HepG2 (cell line): Measurements from ENCODE around the gene GAL3ST2. TPM values are rescaled to one million over a fixed set of nuclear protein-coding genes. Genes with fewer than 3 reads are reported as not detected.

ENCODE experiments used
- ATAC-seq: fragments of 200-7000 bp; cut with Tn5 transposase; 3 replicates; pipeline ENCODE4 v1.9.1; 2020; ENCODE audit warnings: mild to moderate bottlenecking, moderate library complexity
- BruUV-seq: library from RNA; stranded (reverse); fragments of 400-500 nt; replicated peaks from 2 replicates; lab custom pipeline; 2021; lab: Mats Ljungman, UMichigan
- CTCF ChIA-PET: fragments of 300-600 bp; formaldehyde crosslinking; extraction: SDS; loops from one replicate; lab custom pipeline; 2021; ENCODE audit warnings: low total read pairs, inconsistent platforms, low intra/inter-chr PET ratio; lab: Yijun Ruan, JAX
- POLR2A ChIA-PET: fragments of 350-600 bp; sonication (Branson Sonifier 250); formaldehyde crosslinking; loops from one replicate; lab custom pipeline; 2020; ENCODE audit warnings: antibody characterized with exemption, inconsistent platforms; lab: Yijun Ruan, JAX
- DNase-seq: peaks from one replicate; pipeline ENCODE4 v3.0.0-alpha.2; 2015; ENCODE audit warnings: low spot score
- FAIRE-seq: peaks from 3 replicates; lab custom pipeline; 2011; peaks lifted over from hg19 to GRCh38; lab: Jason Lieb, UNC
- H2AFZ ChIP-seq: one replicate; pipeline ENCODE4 v1.6.1; 2011; ENCODE audit warnings: low read length, inconsistent platforms
- H3K27ac ChIP-seq: fragments of 300-600 bp; 3 replicates; pipeline ENCODE4 v1.8.0; 2011; ENCODE audit warnings: mixed run types, mild to moderate bottlenecking, mixed read lengths, low read length, inconsistent platforms; ENCODE audit not compliant: insufficient read depth; ENCODE audit errors: extremely low read length
- H3K27me3 ChIP-seq, 2 experiments: fragments of 200-600 bp in 1 of 2; 2 replicates in 1 of 2; 3 replicates in 1 of 2; pipeline versions ENCODE4 v1.6.0 to v1.8.0; 2011; ENCODE audit warnings: low read length in 2 of 2, mild to moderate bottlenecking in 2 of 2, moderate library complexity in 2 of 2, inconsistent platforms in 1 of 2; ENCODE audit not compliant: insufficient read depth in 2 of 2, control insufficient read depth in 1 of 2
- H3K36me3 ChIP-seq, 2 experiments: fragments of 200-600 bp in 1 of 2; replicated peaks in 1 of 2; 2 replicates in 1 of 2; 3 replicates in 1 of 2; pipeline versions ENCODE4 v1.5.1 to v1.8.0; 2011; ENCODE audit warnings: low read length in 2 of 2, inconsistent platforms in 1 of 2; ENCODE audit not compliant: insufficient read depth in 2 of 2, control insufficient read depth in 1 of 2
- H3K4me1 ChIP-seq: 2 replicates; pipeline ENCODE4 v1.5.1; 2012; ENCODE audit warnings: low read length, inconsistent platforms; ENCODE audit not compliant: insufficient read depth
- H3K4me2 ChIP-seq: 2 replicates; pipeline ENCODE4 v1.6.0; 2011; ENCODE audit warnings: low read depth, low read length, inconsistent platforms
- H3K4me3 ChIP-seq, 3 experiments: fragments of 200-600 bp in 1 of 3; sonication (generic), shearing (Covaris generic) in 1 of 3; replicated peaks in 1 of 3; 2 replicates each; pipeline ENCODE4 v1.5.1; 2011 to 2016; ENCODE audit warnings: low read length in 3 of 3, inconsistent platforms in 2 of 3, low read depth in 2 of 3, mild to moderate bottlenecking in 2 of 3, control low read depth in 1 of 3, mixed read lengths in 1 of 3; ENCODE audit not compliant: insufficient read depth in 1 of 3
- H3K79me2 ChIP-seq: one replicate; pipeline ENCODE4 v1.6.1; 2011; ENCODE audit warnings: low read length, inconsistent platforms; ENCODE audit not compliant: insufficient read depth
- H3K9ac ChIP-seq: 2 replicates; pipeline ENCODE4 v1.6.0; 2011; ENCODE audit warnings: mild to moderate bottlenecking, low read depth, low read length, inconsistent platforms; ENCODE audit not compliant: insufficient read depth
- H3K9me3 ChIP-seq: 2 replicates; pipeline ENCODE4 v1.5.1; 2012; ENCODE audit warnings: mild to moderate bottlenecking, low read length
- H4K20me1 ChIP-seq: 2 replicates; pipeline ENCODE4 v1.6.0; 2011; ENCODE audit warnings: inconsistent platforms, mild to moderate bottlenecking, low read length, moderate library complexity; ENCODE audit not compliant: insufficient read depth
- AGO1 ChIP-seq: fragments of 200-400 bp; formaldehyde crosslinking; IDR thresholded peaks from 2 replicates; pipeline ENCODE4 v1.6.1; 2017; ENCODE audit warnings: mild to moderate bottlenecking, low read depth, low read length, moderate library complexity; ENCODE audit not compliant: poor library complexity, severe bottlenecking
- FOXP4 ChIP-seq: sonication (generic); formaldehyde crosslinking; IDR thresholded peaks from 2 replicates; pipeline ENCODE4 v1.4.0; 2020; ENCODE audit warnings: missing genetic modification reagents
- GABPB1 ChIP-seq: IDR thresholded peaks from 2 replicates; pipeline ENCODE4 v1.6.1; 2016; ENCODE audit warnings: mild to moderate bottlenecking, missing genetic modification reagents, moderate library complexity, missing compliant biosample characterization
- HNF4A ChIP-seq: sonication (generic); formaldehyde crosslinking; IDR thresholded peaks from 2 replicates; pipeline ENCODE4 v1.4.0; 2020; ENCODE audit warnings: missing genetic modification reagents
- HOXA3 ChIP-seq: sonication (generic); formaldehyde crosslinking; IDR thresholded peaks from 2 replicates; pipeline ENCODE4 v1.5.0; 2020; ENCODE audit warnings: missing genetic modification reagents
- SALL2 ChIP-seq: sonication (generic); formaldehyde crosslinking; IDR thresholded peaks from 2 replicates; pipeline ENCODE4 v1.8.1; 2023; ENCODE audit warnings: mild to moderate bottlenecking, missing genetic modification reagents, inconsistent platforms
- ZFP41 ChIP-seq: sonication (generic); formaldehyde crosslinking; IDR thresholded peaks from 2 replicates; pipeline ENCODE4 v1.4.0; 2020; ENCODE audit warnings: mild to moderate bottlenecking, missing genetic modification reagents, borderline replicate concordance
- ZNF333 ChIP-seq: sonication (generic); formaldehyde crosslinking; IDR thresholded peaks from 2 replicates; pipeline ENCODE4 v1.4.0; 2020; ENCODE audit warnings: mild to moderate bottlenecking, missing genetic modification reagents, borderline replicate concordance
- ZNF441 ChIP-seq: sonication (generic); formaldehyde crosslinking; IDR thresholded peaks from 2 replicates; pipeline ENCODE4 v1.7.0; 2021; ENCODE audit warnings: missing genetic modification reagents, borderline replicate concordance
- ZNF547 ChIP-seq: sonication (generic); formaldehyde crosslinking; IDR thresholded peaks from 2 replicates; pipeline ENCODE4 v1.5.1; 2020; ENCODE audit warnings: mild to moderate bottlenecking, missing genetic modification reagents
- WGBS: methylation state at CpG from one replicate; pipeline ENCODE4 v1.1.6; 2017; ENCODE audit warnings: low lambda C conversion rate; 5-methylcytosine and 5-hydroxymethylcytosine counted together
- in situ Hi-C: cut with HindIII; loops from 2 replicates; pipeline ENCODE4 v1.10.0; 2017; ENCODE audit warnings: low pct_unique_long_range_greater_than_20kb; ENCODE audit not compliant: extremely low pct_ligation_motif_present
- intact Hi-C: fragments of 100-400 bp; cut with micrococcal nuclease; formaldehyde crosslinking; loops from one replicate; pipeline ENCODE4 v1.10.0; 2022; ENCODE audit not compliant: unreplicated experiment
- polyA plus RNA-seq, 8 experiments: library from polyadenylated mRNA; depleted of rRNA in 3 of 8; stranded (reverse) in 7 of 8; unstranded in 1 of 8; fragments of >200 nt; fragmentation: Illumina TruSeq in 4 of 8; extraction: Trizol in 4 of 8; gene quantifications; 2 replicates each; pipeline versions ENCODE4 v1.2.1 to v1.2.3, GENCODE V29; 2011 to 2016; ENCODE audit warnings: low read depth in 4 of 8, missing spikeins in 1 of 8, mixed read lengths in 1 of 8; ENCODE audit not compliant: insufficient read depth in 1 of 8
- total RNA-seq, 5 experiments: library from RNA; depleted of rRNA; stranded (reverse); fragments of >200 nt; fragmentation: Illumina TruSeq; extraction: Trizol; gene quantifications; 2 replicates each; pipeline ENCODE4 v1.2.3, GENCODE V29; 2016; ENCODE audit warnings: low read depth in 1 of 5

The GAL3ST2 gene
- total and polyA plus RNA-seq, 2 of the 13 experiments (the other 11 are each of a cell fraction or from before 2014, with no cell fraction given) = 0.17 to 0.20 TPM

GRCh38 chr2:241777170-241777685 lies 606 bp downstream of the GAL3ST2 start:
- Histone ChIP-seq H3K27me3 (no peaks in the 10 kb centered on the region), H4K20me1 (no peaks in the 10 kb centered on the region), H3K4me3 (no peak overlapping the region; a peak in 1 of 6 replicates), H3K4me2 (peak overlapping the region; percentile 56; the same call in 1 of the 2 replicates), H3K9ac (no peak overlapping the region), H3K79me2 (peaks cover 6% of the 10 kb centered on the region), H3K9me3 (peaks cover 8% of the 10 kb centered on the region), H3K4me1 (peaks cover 62% of the 10 kb centered on the region), H2AFZ (no peak overlapping the region), H3K27ac (no peak overlapping the region), H3K36me3 (no peaks in the 10 kb centered on the region)
- POLR2A ChIA-PET = interaction anchor here (0.9 to 1.9 kb wide), 4 partner anchors 10 to 91 kb away, joined by 3 to 11 read pairs (median 3); partner anchors contain the start of gene NEU4
- TF ChIP-seq AGO1 (peak; percentile 10), GABPB1 (CRISPR knock-in tag) (0 out of 2 replicates have a peak, but pooled peaks have one; percentile 2), SALL2 (no peak)
- 86% methylated on average over 22 of the region's 22 CpGs for WGBS
- BruUV-seq = no TSS peak
- FAIRE-seq (no peak), ATAC-seq (no peak), DNase-seq (no peak)
- intact Hi-C loops (no loop called here), in situ Hi-C loops (no loop called here)
- CTCF ChIA-PET = no interaction called here

DNA sequence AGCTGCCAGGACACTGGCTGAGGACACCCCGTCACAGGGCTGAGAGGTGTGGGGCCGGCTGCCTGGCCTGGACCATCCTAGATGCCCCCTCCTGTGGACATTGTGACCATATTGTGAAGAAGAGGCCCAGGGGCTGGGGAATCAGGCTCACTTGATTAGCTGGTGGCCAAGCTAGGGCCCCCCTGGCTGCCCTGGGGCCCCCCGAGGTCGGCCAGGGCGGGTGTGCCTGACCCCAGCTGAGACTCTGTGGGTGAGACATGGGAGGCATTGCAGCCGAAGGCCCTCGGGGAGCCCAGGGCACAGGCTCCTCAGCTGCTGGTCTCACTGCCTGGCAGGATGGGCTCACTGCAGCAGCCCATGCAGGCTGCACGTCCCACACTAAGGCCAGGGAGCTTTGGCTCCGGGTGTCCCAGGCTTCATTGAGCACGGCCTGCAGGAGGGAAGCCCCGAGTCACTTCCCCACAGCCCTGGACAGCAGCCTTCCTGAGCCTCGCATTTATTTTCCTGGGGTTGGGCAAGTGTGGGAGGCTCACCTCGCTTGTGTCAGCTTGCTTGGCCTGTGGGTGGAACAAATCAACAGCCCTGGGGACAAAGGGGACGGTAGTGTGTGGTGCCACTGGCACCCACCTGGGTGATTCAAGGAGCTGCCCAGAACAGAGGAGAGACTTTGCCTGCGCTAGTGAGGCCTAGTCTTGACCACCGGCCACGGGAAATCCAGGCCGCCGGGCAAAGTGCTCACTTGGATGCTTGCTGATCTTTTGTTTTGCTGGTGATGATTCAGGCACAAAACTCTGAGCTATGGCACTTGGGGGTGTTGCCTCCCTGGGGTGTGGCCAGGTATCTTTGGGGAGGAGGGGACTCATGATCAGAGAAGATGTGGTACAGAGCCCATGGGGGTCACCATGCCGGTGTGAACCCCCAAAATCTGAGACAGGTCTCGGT lies 1.3 kb downstream of the GAL3ST2 start:
- in situ Hi-C loops = no loop called here
- BruUV-seq = no TSS peak
- Histone ChIP-seq H3K27ac (no peak overlapping the region), H2AFZ (no peak overlapping the region), H3K4me2 (peak overlapping the region; percentile 56), H3K79me2 (no peaks in the 10 kb centered on the region), H3K27me3 (no peaks in the 10 kb centered on the region), H3K4me3 (peak overlapping the region in 1 of 3 experiments; percentile 51; a peak in 1 of 6 replicates), H3K36me3 (no peaks in the 10 kb centered on the region), H3K9ac (peak overlapping the region; percentile 28), H3K4me1 (peaks cover 55% of the 10 kb centered on the region), H3K9me3 (peaks cover 14% of the 10 kb centered on the region), H4K20me1 (no peaks in the 10 kb centered on the region)
- intact Hi-C loops = no loop called here
- DNase-seq (no peak), ATAC-seq (peak; percentile 3), FAIRE-seq (no peak)
- ChIA-PET POLR2A (interaction anchor here (0.5 to 1.9 kb wide), 7 partner anchors 7 to 559 kb away, joined by 3 to 11 read pairs (median 3); partner anchors contain the start of genes ING5 and NEU4), CTCF (no interaction called here)
- 46% methylated on average over 14 of the region's 21 CpGs for WGBS
- TF ChIP-seq HNF4A (CRISPR knock-in tag) (peak; percentile 12; the same call in 1 of the 2 replicates), ZNF547 (no peak), ZNF441 (CRISPR knock-in tag) (no peak), ZNF333 (CRISPR knock-in tag) (no peak), FOXP4 (CRISPR knock-in tag) (no peak), HOXA3 (CRISPR knock-in tag) (0 out of 2 replicates have a peak, but pooled peaks have one; percentile 12), ZFP41 (CRISPR knock-in tag) (no peak)
